B cell (primary cell): ENCODE measurements around the gene MSLN. TPM values are rescaled to one million over a fixed set of nuclear protein-coding genes. Genes with fewer than 3 reads are reported as not detected.

Experiments
- ATAC-seq: fragments of 200-7000 bp; cut with Tn5 transposase; one replicate; pipeline ENCODE4 v1.10.0; 2021; ENCODE audit warnings: low read depth, mild to moderate bottlenecking, moderate number of reproducible peaks, moderate library complexity
- CTCF ChIA-PET: fragments of 350-600 bp; sonication (Branson Sonifier 250); formaldehyde crosslinking; loops from one replicate; lab custom pipeline; 2021; ENCODE audit warnings: antibody characterized with exemption, inconsistent platforms; lab: Charles Lee
- POLR2A ChIA-PET: fragments of 350-600 bp; sonication (Branson Sonifier 250); formaldehyde crosslinking; loops from one replicate; lab custom pipeline; 2021; ENCODE audit warnings: antibody characterized with exemption; lab: Charles Lee
- DNase-seq: peaks from one replicate; pipeline ENCODE4 v3.0.0; 2013
- H2AFZ ChIP-seq: 2 replicates; pipeline ENCODE4 v1.6.1; 2012; ENCODE audit warnings: mild to moderate bottlenecking, low read depth, low read length; ENCODE audit not compliant: insufficient read depth, poor library complexity, severe bottlenecking
- H3K27ac ChIP-seq, 2 donors: 1 replicate in 1 of 2; 2 replicates in 1 of 2; pipeline ENCODE4 v1.5.1; 2012 to 2013; ENCODE audit warnings: low read length in 2 of 2, mild to moderate bottlenecking in 2 of 2, moderate library complexity in 1 of 2
- H3K27me3 ChIP-seq, 4 experiments: fragments of 200-600 bp in 1 of 4; sonication (generic) in 1 of 4; replicated peaks in 1 of 4; 1 replicate in 2 of 4; 2 replicates in 2 of 4; pipeline versions ENCODE4 v1.6.1 to v1.7.0; 2013 to 2016; ENCODE audit warnings: low read length in 3 of 4, mild to moderate bottlenecking in 2 of 4, mixed read lengths in 1 of 4, moderate library complexity in 1 of 4; ENCODE audit not compliant: insufficient read depth in 4 of 4, control insufficient read depth in 3 of 4; ENCODE audit errors: control extremely low read depth in 1 of 4
- H3K36me3 ChIP-seq, 2 experiments: replicated peaks in 1 of 2; 1 replicate in 1 of 2; 2 replicates in 1 of 2; pipeline versions ENCODE4 v1.6.1 to v1.7.1; 2013; ENCODE audit warnings: low read length in 1 of 2; ENCODE audit not compliant: insufficient read depth in 2 of 2, control insufficient read depth in 1 of 2; ENCODE audit errors: control extremely low read depth in 1 of 2, extremely low read depth in 1 of 2
- H3K4me1 ChIP-seq, 2 donors: fragments of 200-600 bp in 1 of 2; sonication (generic) in 1 of 2; 1 replicate in 1 of 2; 2 replicates in 1 of 2; pipeline versions ENCODE4 v1.5.1 to v1.6.1; 2013 to 2017; ENCODE audit warnings: low read length in 2 of 2; ENCODE audit not compliant: control insufficient read depth in 2 of 2, insufficient read depth in 2 of 2
- H3K4me2 ChIP-seq: replicated peaks from 2 replicates; pipeline ENCODE3; 2012; ENCODE audit warnings: mild to moderate bottlenecking, low read depth, low read length; ENCODE audit not compliant: poor library complexity, severe bottlenecking
- H3K4me3 ChIP-seq, 5 experiments: fragments of 200-600 bp in 1 of 5; sonication (generic) in 1 of 5; 1 replicate in 3 of 5; 2 replicates in 2 of 5; pipeline versions ENCODE4 v1.5.1 to v1.7.0; 2011 to 2016; ENCODE audit warnings: low read length in 4 of 5, mild to moderate bottlenecking in 4 of 5, low read depth in 2 of 5, control low read depth in 1 of 5, moderate library complexity in 1 of 5; ENCODE audit not compliant: insufficient read depth in 1 of 5; ENCODE audit errors: control extremely low read depth in 1 of 5, extremely low read depth in 1 of 5
- H3K79me2 ChIP-seq: fragments of 200-600 bp; sonication (generic); one replicate; pipeline ENCODE4 v1.6.0; 2016; ENCODE audit warnings: low read length; ENCODE audit not compliant: control insufficient read depth, insufficient read depth
- H3K9ac ChIP-seq: fragments of 200-600 bp; sonication (generic); 2 replicates; pipeline ENCODE4 v1.6.1; 2017; ENCODE audit warnings: mild to moderate bottlenecking, low read length, moderate library complexity
- H3K9me3 ChIP-seq, 3 donors: one replicate each; pipeline versions ENCODE4 v1.6.1 to v1.7.1; 2013; ENCODE audit warnings: low read length in 2 of 3; ENCODE audit not compliant: control insufficient read depth in 2 of 3, insufficient read depth in 1 of 3; ENCODE audit errors: control extremely low read depth in 1 of 3
- H4K20me1 ChIP-seq: 2 replicates; pipeline ENCODE4 v1.6.0; 2012; ENCODE audit warnings: mild to moderate bottlenecking, low read length; ENCODE audit not compliant: insufficient read depth, control insufficient read depth, poor library complexity, severe bottlenecking
- H3K27ac Mint-ChIP-seq: one replicate; pipeline ENCODE4 v1.8.0; 2021; ENCODE audit warnings: mixed read lengths
- H3K27me3 Mint-ChIP-seq: one replicate; pipeline ENCODE4 v1.8.0; 2021; ENCODE audit warnings: mixed read lengths
- H3K4me1 Mint-ChIP-seq: one replicate; pipeline ENCODE4 v1.8.0; 2021; ENCODE audit warnings: mixed read lengths
- H3K4me3 Mint-ChIP-seq: one replicate; pipeline ENCODE4 v1.8.0; 2021; ENCODE audit warnings: mixed read lengths
- H3K9me3 Mint-ChIP-seq: one replicate; pipeline ENCODE4 v1.8.0; 2022; ENCODE audit warnings: mixed read lengths; ENCODE audit not compliant: insufficient read depth
- EZH2 ChIP-seq: IDR thresholded peaks from 2 replicates; pipeline ENCODE4 v1.6.1; 2012; ENCODE audit warnings: borderline replicate concordance, low read depth, mild to moderate bottlenecking, moderate library complexity, low read length; ENCODE audit not compliant: insufficient read depth, poor library complexity, severe bottlenecking
- WGBS: methylation state at CpG from one replicate; pipeline ENCODE4 v1.1.5; 2013; ENCODE audit warnings: missing lambda C conversion rate; ENCODE audit not compliant: insufficient coverage; 5-methylcytosine and 5-hydroxymethylcytosine counted together
- intact Hi-C: fragments of 100-400 bp; cut with micrococcal nuclease; formaldehyde crosslinking; loops from one replicate; pipeline ENCODE4 v1.10.0; 2022
- polyA plus RNA-seq: library from polyadenylated mRNA; depleted of rRNA; stranded (reverse); fragments of >200 nt; gene quantifications from 2 replicates; pipeline ENCODE4 v1.2.3, GENCODE V29; 2012
- total RNA-seq, 2 donors: library from RNA; stranded (reverse); fragments of 120-200 nt in 1 of 2; gene quantifications; 1 replicate in 1 of 2; 2 replicates in 1 of 2; pipeline versions ENCODE4 v1.2.3 to v1.2.4, GENCODE V29; 2013 to 2022
- TF ChIP-seq, protein P1 (sequence below): fragments of 200-600 bp; IDR thresholded peaks from one replicate; pipeline ENCODE4 v1.8.0; 2022; ENCODE audit warnings: antibody characterized with exemption, mild to moderate bottlenecking

MSLN gene
- total and polyA plus RNA-seq, 2 donors (not counting 1 experiment from before 2014, with no cell fraction given): not detected

DNA sequence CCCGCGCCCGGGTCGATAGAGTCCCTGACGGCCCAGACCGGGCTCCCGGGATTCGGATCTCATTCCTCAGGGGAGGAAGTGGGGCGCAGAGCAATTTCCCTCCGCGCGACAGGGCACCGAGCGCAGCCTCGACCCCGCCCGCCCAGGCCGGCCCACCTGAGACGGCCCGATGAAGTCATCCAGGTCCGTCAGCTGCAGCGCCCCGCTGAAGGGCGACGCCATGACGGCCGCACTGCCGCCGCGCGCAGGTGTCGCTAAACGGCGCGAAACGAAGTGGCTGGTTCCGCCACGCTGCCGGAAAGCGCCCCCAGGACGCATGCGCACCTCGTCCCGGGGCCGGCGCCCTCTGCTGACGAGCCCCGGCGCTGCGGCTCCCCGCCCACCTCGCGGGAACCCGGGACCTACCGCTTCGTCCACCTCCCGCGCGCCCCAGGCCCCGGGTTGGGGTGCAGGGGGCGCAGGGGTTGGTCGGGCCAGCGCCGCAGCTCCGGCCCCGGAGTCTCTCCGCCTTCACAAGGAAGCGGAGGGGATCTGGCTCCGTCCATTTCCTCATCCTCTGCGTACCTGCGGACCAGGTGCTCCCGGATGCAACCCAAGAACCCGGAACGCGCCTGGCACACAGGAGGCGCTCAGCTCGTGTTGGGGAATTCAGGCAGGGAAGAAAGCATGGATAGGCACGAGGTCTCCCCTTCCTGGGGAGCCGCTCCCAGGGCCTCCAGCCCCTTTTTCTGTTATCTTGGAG is 19.6 kb upstream of the MSLN start, which contains the start of gene CIAO3:
CIAO3 (minus strand) TSS at position 234 of the 742 bp plus-strand sequence; CDS start at position 222, 12 bp downstream.
- H3K27ac Mint-ChIP-seq: peak within 1 kb of the TSS; percentile 83

More for the DNA sequence above, 19.6 kb upstream of the MSLN start, which contains the start of gene CIAO3:
- peak within 1 kb of the TSS; percentile 99 for H3K4me2 ChIP-seq
- peaks cover 0 to 11% of the 10 kb centered on the region in 2 experiments for H3K36me3 ChIP-seq
- H3K79me2 ChIP-seq: peaks cover 16% of the 10 kb centered on the region
- peak; percentile 88 for ATAC-seq
- intact Hi-C loops: loop anchor here (1.0 to 2.0 kb wide), 4 partner anchors 13 to 56 kb away; partner anchors contain the start of genes CHTF18, JMJD8 and RPUSD1
- under 1% methylated on average over 78 of the region's 79 CpGs for WGBS
- H3K9ac ChIP-seq: peak within 1 kb of the TSS; percentile 97
- Mint-ChIP-seq H3K27me3 (no peaks in the 10 kb centered on the region), H3K4me3 (peak within 1 kb of the TSS; percentile 82), H3K9me3 (no peaks in the 10 kb centered on the region), H3K4me1 (peaks cover 18% of the 10 kb centered on the region)
- peaks cover 9% of the 10 kb centered on the region for H4K20me1 ChIP-seq
- TF ChIP-seq EZH2: no peak
- TF ChIP-seq, protein P1, sequence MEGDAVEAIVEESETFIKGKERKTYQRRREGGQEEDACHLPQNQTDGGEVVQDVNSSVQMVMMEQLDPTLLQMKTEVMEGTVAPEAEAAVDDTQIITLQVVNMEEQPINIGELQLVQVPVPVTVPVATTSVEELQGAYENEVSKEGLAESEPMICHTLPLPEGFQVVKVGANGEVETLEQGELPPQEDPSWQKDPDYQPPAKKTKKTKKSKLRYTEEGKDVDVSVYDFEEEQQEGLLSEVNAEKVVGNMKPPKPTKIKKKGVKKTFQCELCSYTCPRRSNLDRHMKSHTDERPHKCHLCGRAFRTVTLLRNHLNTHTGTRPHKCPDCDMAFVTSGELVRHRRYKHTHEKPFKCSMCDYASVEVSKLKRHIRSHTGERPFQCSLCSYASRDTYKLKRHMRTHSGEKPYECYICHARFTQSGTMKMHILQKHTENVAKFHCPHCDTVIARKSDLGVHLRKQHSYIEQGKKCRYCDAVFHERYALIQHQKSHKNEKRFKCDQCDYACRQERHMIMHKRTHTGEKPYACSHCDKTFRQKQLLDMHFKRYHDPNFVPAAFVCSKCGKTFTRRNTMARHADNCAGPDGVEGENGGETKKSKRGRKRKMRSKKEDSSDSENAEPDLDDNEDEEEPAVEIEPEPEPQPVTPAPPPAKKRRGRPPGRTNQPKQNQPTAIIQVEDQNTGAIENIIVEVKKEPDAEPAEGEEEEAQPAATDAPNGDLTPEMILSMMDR: peak; percentile 97
- H3K4me1 ChIP-seq: peaks cover 20 to 36% of the 10 kb centered on the region in 2 donors
- peak within 1 kb of the TSS; percentile 90 for H2AFZ ChIP-seq
- peak within 1 kb of the TSS; percentile 21 to 94 (median 81) for H3K4me3 ChIP-seq
- CTCF ChIA-PET: interaction anchor here (0.9 to 5.9 kb wide), 12 partner anchors 9 to 61 kb away, joined by 3 to 31 read pairs (median 4); partner anchors contain the start of genes ANTKMT, HAGHL and METRN
- POLR2A ChIA-PET: interaction anchor here (1.0 to 2.0 kb wide), 4 partner anchors 8 to 48 kb away, joined by 3 to 11 read pairs (median 4); partner anchors contain the start of genes CHTF18 and RPUSD1
- no peaks in the 10 kb centered on the region for H3K9me3 ChIP-seq
- H3K27me3 ChIP-seq: no peaks in the 10 kb centered on the region
- peak; percentile 95 for DNase-seq
- H3K27ac ChIP-seq: peak within 1 kb of the TSS; percentile 86 to 94
